Measurements from ENCODE around the gene CCR2.

- TF ChIP-seq CTCF (IDR thresholded peaks at IDR 0.05) (no peak), ZFX (IDR thresholded peaks at IDR 0.05; ENCODE audit: borderline replicate concordance) (no peak)
Observed at GRCh38 chr3:46399098-46399497, 45.2 kb downstream of the CCR2 start.
